Measurements from ENCODE around the gene PPOX.
A peak's percentile ranks its signal among the peaks of the same experiment; 100 is the strongest.

The PPOX gene

DNA sequence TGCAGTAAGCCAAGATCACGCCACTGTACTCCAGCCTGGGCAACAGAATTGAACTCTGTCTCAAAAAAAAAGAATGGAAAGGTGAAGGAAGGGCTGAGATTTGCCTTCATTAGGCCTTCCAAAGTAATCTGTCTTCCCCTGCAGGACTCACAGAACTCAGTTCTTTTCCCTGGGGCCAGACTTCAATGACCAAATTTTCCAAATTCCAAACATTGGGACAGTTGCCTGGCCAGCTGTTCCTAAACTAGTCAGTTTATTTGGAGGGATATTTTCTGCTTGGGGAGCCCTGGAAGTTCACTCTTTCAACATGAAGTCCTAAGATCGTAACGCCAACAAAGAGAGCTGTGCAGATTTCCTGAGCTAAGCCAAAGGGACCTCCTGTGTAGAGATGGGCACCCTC is 28.3 kb upstream of the PPOX start:
- H3K9me3 Mint-ChIP-seq: no peaks in the 10 kb centered on the region
- no peaks in the 10 kb centered on the region for H3K27me3 Mint-ChIP-seq
- H3K4me3 Mint-ChIP-seq: no peak overlapping the region
- H3K36me3 Mint-ChIP-seq: no peaks in the 10 kb centered on the region
- H3K27ac Mint-ChIP-seq: no peak overlapping the region
- H3K4me1 Mint-ChIP-seq: peaks cover 13% of the 10 kb centered on the region

DNA sequence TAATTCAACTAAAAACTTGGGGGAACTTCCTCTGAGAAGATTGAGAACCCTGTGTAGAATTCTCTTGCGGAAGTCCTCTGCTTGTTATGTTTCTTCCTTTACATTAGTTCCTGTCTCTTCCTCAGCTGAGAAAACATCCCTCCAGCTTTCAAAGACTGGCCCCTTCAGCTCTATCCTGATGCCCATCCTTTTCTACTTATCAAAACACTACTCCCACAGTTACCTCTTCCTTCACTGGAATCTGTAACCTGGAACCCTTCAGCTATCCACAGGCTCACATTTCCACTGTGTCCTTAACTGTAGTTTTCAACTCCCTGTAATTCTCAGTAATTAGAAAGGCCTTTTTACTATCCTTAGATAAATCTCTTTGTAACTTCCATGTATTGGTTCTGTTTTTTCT is 27.8 kb upstream of the PPOX start:
- H3K4me1 Mint-ChIP-seq: peaks cover 13% of the 10 kb centered on the region
- H3K4me3 Mint-ChIP-seq: no peak overlapping the region
- no peaks in the 10 kb centered on the region for H3K27me3 Mint-ChIP-seq
- peak overlapping the region; percentile 76 for H3K27ac Mint-ChIP-seq
- no peaks in the 10 kb centered on the region for H3K9me3 Mint-ChIP-seq
- H3K36me3 Mint-ChIP-seq: no peaks in the 10 kb centered on the region

DNA sequence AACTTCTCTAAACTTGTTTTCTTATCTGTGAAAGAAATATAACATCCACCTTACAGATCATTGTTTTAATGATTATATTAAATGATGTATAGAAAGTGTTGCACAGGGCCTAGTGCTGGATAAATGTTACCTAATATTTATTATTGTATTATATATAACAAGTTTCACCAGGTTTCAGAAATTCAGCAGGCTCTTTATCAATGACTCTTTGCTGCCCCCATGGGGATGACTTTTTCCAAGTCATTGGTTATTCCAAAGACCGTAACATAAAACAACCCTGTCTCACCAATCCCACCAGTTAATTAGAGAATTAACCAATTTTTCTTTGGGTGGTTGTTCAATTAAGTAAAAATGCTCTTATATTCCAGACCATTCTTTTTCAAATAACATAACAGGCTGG is 26.5 kb upstream of the PPOX start:
- Mint-ChIP-seq H3K4me1 (peaks cover 13% of the 10 kb centered on the region), H3K36me3 (no peaks in the 10 kb centered on the region), H3K27ac (no peak overlapping the region), H3K27me3 (no peaks in the 10 kb centered on the region), H3K9me3 (no peaks in the 10 kb centered on the region), H3K4me3 (no peak overlapping the region)

DNA sequence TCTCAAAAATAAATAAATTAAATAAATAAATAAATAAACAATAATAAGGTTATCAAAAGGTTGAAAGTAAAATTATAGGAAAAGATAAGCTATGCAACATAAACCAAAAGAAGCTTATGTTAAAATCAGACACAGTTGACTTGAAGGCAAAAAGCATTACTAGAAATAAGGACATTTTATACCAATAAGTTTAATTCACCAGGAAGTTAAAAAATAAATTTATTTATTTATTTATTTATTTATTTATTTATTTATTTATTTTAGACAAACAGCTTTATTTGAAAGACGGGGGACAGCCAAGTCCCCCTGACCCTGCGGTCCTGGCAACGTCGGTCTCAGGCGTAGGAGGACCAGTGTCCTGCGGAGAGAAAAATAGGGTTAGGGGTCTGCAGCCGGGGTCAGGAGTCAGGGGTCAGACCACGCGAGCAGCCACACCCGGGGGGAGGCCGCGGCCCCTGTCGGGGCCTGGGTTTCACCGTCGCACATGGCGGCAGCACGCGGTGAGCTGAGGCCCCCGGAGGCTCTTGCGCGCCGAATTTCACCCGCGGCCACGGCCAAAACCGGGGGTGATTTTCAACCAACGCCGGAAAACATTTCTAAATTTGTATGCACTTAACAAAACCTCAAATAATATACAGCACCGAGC is 25.3 kb upstream of the PPOX start:
- Mint-ChIP-seq H3K9me3 (no peaks in the 10 kb centered on the region), H3K27me3 (no peaks in the 10 kb centered on the region), H3K36me3 (no peaks in the 10 kb centered on the region), H3K4me3 (no peak overlapping the region), H3K27ac (no peak overlapping the region), H3K4me1 (peaks cover 8% of the 10 kb centered on the region)

DNA sequence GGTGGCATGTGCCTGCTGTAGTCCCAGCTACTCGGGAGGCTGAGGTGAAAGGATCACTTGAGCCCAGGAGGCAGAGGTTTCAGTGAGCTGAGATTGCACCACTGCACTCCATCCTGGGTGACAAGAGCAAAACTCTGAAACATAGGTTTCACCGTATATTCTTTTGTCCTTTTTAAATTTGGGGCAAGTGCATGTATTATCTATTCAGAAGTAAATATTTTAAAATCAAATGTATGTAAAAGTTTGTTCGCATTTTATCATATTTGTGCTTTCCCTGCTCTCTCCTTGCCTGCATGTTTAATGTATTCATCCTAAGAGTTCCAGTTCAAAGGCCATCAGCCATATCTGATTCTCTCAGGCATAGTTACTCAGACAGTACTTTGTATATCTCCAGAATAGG is 20.4 kb upstream of the PPOX start:
- H3K27ac Mint-ChIP-seq: no peak overlapping the region
- no peaks in the 10 kb centered on the region for H3K27me3 Mint-ChIP-seq
- no peaks in the 10 kb centered on the region for H3K4me1 Mint-ChIP-seq
- H3K9me3 Mint-ChIP-seq: no peaks in the 10 kb centered on the region
- H3K36me3 Mint-ChIP-seq: no peaks in the 10 kb centered on the region
- no peak overlapping the region for H3K4me3 Mint-ChIP-seq

DNA sequence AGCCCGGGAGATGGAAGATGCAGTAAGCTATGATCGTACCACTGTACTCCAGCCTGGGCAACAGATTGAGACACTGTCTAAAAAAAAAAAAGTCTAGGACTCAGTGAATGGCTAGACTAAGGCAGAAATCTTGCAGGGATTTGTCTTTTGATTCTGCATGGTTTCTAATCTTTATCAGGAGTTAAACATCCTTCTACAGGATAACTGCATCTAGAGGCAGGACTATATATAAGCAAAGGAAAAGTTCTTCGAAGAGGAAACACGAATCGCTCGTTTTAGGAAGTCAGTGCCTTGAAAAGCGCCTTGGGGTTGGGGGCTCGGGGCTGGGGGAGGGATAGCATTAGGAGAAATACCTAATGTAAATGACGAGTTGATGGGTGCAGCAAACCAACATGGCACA is 13.1 kb upstream of the PPOX start:
- peak overlapping the region; percentile 76 for H3K27ac Mint-ChIP-seq
- no peaks in the 10 kb centered on the region for H3K27me3 Mint-ChIP-seq
- no peaks in the 10 kb centered on the region for H3K9me3 Mint-ChIP-seq
- H3K4me3 Mint-ChIP-seq: peak overlapping the region; percentile 96
- peaks cover 8% of the 10 kb centered on the region for H3K36me3 Mint-ChIP-seq
- peaks cover 19% of the 10 kb centered on the region for H3K4me1 Mint-ChIP-seq

DNA sequence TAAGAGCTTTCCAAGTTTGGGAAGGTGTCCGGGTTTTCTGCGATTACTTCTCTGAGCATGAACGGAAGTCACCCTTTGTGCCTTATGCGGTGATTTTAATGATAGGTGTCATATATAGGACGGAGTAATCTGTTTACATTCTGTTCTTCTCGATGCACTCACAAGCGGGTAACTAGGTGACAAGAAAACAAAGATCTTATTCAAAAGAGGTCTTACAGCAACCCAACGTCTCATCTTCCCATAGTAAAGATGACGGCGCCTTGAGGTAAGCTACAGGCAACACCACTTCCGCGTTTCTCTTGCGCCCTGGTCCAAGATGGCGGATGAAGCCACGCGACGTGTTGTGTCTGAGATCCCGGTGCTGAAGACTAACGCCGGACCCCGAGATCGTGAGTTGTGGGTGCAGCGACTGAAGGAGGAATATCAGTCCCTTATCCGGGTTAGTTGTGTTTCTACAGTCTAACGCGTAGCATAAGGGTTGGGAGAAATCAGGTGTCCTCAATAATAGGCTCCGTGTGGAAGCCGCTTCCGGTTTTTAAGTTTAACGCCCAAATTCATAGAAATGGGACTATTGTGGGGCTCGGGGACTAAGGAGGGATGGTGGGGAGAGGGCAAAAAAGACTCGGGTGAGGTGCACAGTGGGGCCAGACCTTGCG is 12.4 kb upstream of the PPOX start, which contains the start of gene UFC1:
Gene UFC1 (plus strand): TSS at position 297 of the 656 bp plus-strand sequence. CDS start 20 bp downstream, at position 317.
- peak within 1 kb of the TSS; percentile 100 for H3K27ac Mint-ChIP-seq
- no peaks in the 10 kb centered on the region for H3K27me3 Mint-ChIP-seq
- H3K4me1 Mint-ChIP-seq: peaks cover 22% of the 10 kb centered on the region
- peak within 1 kb of the TSS; percentile 96 for H3K4me3 Mint-ChIP-seq
- H3K36me3 Mint-ChIP-seq: peaks cover 8% of the 10 kb centered on the region
- no peaks in the 10 kb centered on the region for H3K9me3 Mint-ChIP-seq

DNA sequence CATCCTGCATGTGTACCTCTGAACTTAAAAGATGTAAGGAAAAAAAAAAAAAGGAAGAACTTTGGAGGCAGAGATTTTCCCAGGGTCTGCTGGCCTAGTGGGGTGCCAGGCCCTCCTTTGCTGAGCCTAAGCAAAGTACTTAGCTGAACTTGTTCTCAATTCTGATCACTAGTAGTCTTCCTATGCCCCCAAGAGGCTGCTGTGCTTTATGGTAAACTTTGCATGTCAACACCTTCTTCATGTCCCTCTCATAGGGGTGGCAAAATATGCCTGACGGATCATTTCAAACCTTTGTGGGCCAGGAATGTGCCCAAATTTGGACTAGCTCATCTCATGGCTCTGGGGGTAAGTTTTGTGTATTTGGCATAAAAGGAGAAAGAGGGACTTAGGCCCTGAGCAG is 8.4 kb upstream of the PPOX start:
- no peaks in the 10 kb centered on the region for H3K27me3 Mint-ChIP-seq
- peak overlapping the region; percentile 91 for H3K4me3 Mint-ChIP-seq
- H3K36me3 Mint-ChIP-seq: peaks cover 13% of the 10 kb centered on the region
- H3K27ac Mint-ChIP-seq: no peak overlapping the region
- no peaks in the 10 kb centered on the region for H3K9me3 Mint-ChIP-seq
- H3K4me1 Mint-ChIP-seq: peaks cover 58% of the 10 kb centered on the region

DNA sequence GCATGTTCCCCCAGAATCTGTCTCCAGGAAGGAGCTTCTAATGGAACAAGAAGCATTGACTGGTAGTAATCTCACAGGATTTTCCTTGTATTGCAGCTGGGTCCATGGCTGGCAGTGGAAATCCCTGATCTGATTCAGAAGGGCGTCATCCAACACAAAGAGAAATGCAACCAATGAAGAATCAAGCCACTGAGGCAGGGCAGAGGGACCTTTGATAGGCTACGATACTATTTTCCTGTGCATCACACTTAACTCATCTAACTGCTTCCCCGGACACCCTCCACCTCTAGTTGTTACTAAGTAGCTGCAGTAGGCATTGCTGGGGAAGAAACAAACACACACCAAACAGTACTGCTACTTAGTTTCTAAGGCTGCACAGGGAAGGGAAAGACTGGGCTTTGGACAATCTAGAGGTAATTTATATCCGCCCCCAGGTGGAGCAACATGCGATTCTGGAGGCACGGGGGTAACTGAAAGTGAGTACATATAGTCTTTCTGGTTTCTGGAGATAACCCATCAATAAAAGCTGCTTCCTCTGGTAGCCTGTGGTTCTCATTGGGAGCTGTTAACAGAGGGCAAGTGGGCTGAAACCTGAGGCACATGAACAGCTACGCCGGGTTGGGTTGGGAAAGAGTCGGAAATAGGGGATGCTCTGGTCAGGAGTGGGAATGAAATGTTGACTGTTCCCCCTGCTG is 7.8 kb upstream of the PPOX start:
- Mint-ChIP-seq H3K36me3 (peaks cover 14% of the 10 kb centered on the region), H3K4me1 (peaks cover 64% of the 10 kb centered on the region), H3K4me3 (peak overlapping the region; percentile 91), H3K27ac (peak overlapping the region; percentile 93), H3K27me3 (no peaks in the 10 kb centered on the region), H3K9me3 (no peaks in the 10 kb centered on the region)

DNA sequence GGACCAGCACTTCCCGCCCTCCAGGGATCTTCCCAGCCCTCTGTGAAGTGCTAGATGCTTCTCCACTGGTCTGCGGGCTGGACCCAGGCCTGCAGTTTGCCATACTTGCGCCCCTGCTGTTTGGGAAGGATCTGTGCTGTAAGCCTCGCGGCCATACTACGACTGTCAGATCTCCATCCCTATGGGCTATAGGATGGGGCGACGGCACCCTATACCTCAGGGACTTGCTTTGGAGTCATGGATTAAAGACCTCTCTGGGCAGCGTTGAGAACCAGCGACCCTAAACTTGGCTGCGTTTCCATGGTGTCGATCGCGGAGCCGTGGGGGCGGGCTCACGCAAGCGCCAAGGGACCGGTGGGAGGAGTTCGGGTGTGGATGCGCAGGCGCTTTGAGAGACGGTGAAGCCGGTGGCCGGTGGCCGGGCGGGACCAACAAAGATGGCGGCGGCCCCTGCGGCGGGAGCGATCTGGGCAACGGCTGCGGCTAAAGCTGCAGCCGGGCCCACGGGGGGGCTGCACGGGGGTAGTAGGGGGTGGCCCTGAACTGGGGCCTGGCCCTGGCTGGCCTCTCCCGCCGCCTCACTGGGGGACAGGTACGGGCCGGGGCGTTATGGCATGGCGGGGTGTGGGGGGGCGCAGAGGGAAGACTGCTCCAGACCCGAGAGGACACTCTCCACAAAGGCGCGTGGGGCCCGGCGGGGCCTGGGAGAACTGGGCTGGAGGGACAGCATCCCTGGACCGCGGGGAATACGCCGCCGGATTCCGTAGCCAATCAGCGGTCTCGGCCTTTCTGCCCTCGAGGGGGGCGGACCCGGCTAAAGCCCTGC is 6.9 kb upstream of the PPOX start, which contains the start of gene USP21:
Gene USP21 (plus strand): TSS at position 414 of the 826 bp plus-strand sequence. CDS start 1,141 bp downstream, outside the sequence.
- H3K4me1 Mint-ChIP-seq: peaks cover 62% of the 10 kb centered on the region
- peak within 1 kb of the TSS; percentile 91 for H3K4me3 Mint-ChIP-seq
- peaks cover 14% of the 10 kb centered on the region for H3K36me3 Mint-ChIP-seq
- no peaks in the 10 kb centered on the region for H3K27me3 Mint-ChIP-seq
- H3K9me3 Mint-ChIP-seq: no peaks in the 10 kb centered on the region
- peak within 1 kb of the TSS; percentile 93 for H3K27ac Mint-ChIP-seq

DNA sequence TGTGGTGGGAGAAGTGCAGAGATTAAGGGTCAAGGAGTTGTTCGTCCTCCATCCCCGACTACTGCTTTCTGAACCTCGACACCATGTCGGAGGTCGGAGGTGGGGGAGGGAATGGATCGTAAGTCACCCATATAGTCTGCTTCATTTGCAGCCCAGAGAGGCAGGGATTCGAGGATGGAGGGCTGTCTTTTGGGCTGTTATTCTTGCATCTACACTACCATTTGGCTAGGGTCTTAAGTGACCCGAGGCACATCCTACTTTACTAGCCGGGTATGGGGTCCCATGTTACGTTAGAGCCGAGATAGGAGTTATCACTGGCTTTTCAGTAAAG is 6.3 kb upstream of the PPOX start:
- Mint-ChIP-seq H3K4me3 (peak overlapping the region; percentile 91), H3K36me3 (peaks cover 14% of the 10 kb centered on the region), H3K9me3 (no peaks in the 10 kb centered on the region), H3K4me1 (peaks cover 59% of the 10 kb centered on the region), H3K27me3 (no peaks in the 10 kb centered on the region), H3K27ac (peak overlapping the region; percentile 47)

DNA sequence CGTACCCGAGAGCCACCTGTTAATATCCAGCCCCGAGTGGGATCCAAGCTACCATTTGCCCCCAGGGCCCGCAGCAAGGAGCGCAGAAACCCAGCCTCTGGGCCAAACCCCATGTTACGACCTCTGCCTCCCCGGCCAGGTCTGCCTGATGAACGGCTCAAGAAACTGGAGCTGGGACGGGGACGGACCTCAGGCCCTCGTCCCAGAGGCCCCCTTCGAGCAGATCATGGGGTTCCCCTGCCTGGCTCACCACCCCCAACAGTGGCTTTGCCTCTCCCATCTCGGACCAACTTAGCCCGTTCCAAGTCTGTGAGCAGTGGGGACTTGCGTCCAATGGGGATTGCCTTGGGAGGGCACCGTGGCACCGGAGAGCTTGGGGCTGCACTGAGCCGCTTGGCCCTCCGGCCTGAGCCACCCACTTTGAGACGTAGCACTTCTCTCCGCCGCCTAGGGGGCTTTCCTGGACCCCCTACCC is 5.5 kb upstream of the PPOX start:
- peaks cover 59% of the 10 kb centered on the region for H3K4me1 Mint-ChIP-seq
- no peaks in the 10 kb centered on the region for H3K27me3 Mint-ChIP-seq
- no peaks in the 10 kb centered on the region for H3K9me3 Mint-ChIP-seq
- H3K4me3 Mint-ChIP-seq: peak overlapping the region; percentile 91
- H3K36me3 Mint-ChIP-seq: peaks cover 13% of the 10 kb centered on the region
- H3K27ac Mint-ChIP-seq: no peak overlapping the region

DNA sequence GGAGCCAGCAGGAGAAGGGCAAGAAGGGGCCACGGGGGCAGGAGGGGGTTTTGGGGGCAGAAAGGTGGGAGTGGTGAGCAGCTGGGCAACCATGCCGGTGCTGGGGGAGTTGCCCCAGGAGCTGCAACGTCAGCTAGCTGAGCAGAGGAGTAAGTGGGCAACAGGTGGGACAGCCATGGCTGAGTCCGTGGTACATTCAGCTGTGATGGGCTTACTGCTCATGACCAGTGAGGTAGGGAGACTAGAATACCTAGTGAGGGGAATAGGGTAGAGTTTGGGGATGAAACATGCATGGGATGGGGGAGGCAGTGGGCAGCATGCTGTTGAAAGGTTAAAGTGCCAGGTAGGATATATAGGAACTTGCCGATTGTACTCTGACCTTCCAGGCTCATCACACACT is 4.6 kb upstream of the PPOX start:
- H3K36me3 Mint-ChIP-seq: peaks cover 13% of the 10 kb centered on the region
- H3K4me1 Mint-ChIP-seq: peaks cover 60% of the 10 kb centered on the region
- H3K4me3 Mint-ChIP-seq: no peak overlapping the region
- no peak overlapping the region for H3K27ac Mint-ChIP-seq
- H3K27me3 Mint-ChIP-seq: no peaks in the 10 kb centered on the region
- no peaks in the 10 kb centered on the region for H3K9me3 Mint-ChIP-seq

DNA sequence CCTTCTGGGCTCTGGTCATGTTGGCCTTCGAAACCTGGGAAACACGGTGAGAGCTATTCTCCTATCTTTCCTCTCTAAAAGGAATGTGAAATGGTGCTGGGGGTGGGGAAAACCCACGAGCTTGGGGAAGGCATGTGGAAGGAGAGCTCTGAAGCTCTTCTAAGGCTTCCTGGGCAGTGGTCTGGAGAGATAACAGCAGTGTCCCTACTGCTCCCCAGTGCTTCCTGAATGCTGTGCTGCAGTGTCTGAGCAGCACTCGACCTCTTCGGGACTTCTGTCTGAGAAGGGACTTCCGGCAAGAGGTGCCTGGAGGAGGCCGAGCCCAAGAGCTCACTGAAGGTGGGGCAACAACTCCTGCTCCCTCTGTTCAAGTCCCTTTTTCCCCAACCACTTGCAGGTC is 4.2 kb upstream of the PPOX start:
- no peaks in the 10 kb centered on the region for H3K27me3 Mint-ChIP-seq
- no peak overlapping the region for H3K4me3 Mint-ChIP-seq
- no peak overlapping the region for H3K27ac Mint-ChIP-seq
- H3K9me3 Mint-ChIP-seq: no peaks in the 10 kb centered on the region
- peaks cover 13% of the 10 kb centered on the region for H3K36me3 Mint-ChIP-seq
- peaks cover 62% of the 10 kb centered on the region for H3K4me1 Mint-ChIP-seq

DNA sequence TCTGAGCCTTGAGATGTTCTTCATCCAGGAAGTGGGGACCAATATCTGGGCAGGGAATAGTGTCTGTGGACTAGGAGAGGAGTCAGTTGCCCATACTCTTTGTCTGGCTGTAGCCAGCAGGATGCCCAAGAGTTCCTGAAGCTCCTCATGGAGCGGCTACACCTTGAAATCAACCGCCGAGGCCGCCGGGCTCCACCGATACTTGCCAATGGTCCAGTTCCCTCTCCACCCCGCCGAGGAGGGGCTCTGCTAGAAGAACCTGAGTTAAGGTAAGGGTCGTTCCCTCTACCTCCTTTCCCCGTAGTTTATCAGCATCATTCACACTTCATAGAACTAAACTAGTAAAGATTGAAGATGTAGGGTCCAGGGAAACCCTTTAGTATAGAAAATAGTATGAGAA is 3.4 kb upstream of the PPOX start:
- Mint-ChIP-seq H3K36me3 (peaks cover 10% of the 10 kb centered on the region), H3K4me3 (peak overlapping the region; percentile 12), H3K4me1 (peaks cover 68% of the 10 kb centered on the region), H3K27ac (peak overlapping the region; percentile 63), H3K9me3 (no peaks in the 10 kb centered on the region), H3K27me3 (no peaks in the 10 kb centered on the region)

Data from activated naive CD4-positive, alpha-beta T cell treated with anti-CD3 and anti-CD28 coated beads, Interleukin-2, amount 50 U/mL, for 24 hours (primary cell).